T-cell (primary cell): ENCODE data around the gene SEC14L2. TPM values are rescaled to one million over a fixed set of nuclear protein-coding genes. Genes with fewer than 3 reads are reported as not detected.

Experiments used
- ATAC-seq, 4 experiments: fragments of 200-7000 bp in 3 of 4; fragments of 150-1000 bp in 1 of 4; cut with Tn5 transposase; replicated peaks in 1 of 4; 1 replicate in 3 of 4; 2 replicates in 1 of 4; pipeline ENCODE4 v1.10.0; 2021; ENCODE audit warnings: moderate library complexity in 3 of 4, mild to moderate bottlenecking in 2 of 4, moderate number of reproducible peaks in 1 of 4
- CTCF ChIA-PET, 2 donors: fragments of 300-600 bp; sonication (Branson Sonifier 250); formaldehyde crosslinking; loops; one replicate each; lab custom pipeline; 2022; ENCODE audit warnings: antibody characterized with exemption in 2 of 2; lab: Charles Lee
- POLR2A ChIA-PET, 2 donors: fragments of 300-600 bp; sonication (Branson Sonifier 250); formaldehyde crosslinking; loops; one replicate each; lab custom pipeline; 2022; ENCODE audit warnings: antibody characterized with exemption in 2 of 2; lab: Charles Lee
- DNase-seq, 35 experiments: peaks; one replicate each; pipeline versions ENCODE4 v3.0.0 to v3.0.0-alpha.2; 2013 to 2023
- H3K27ac ChIP-seq: one replicate; pipeline ENCODE4 v1.5.1; 2013; ENCODE audit warnings: low read length
- H3K27me3 ChIP-seq, 2 experiments: replicated peaks in 1 of 2; 1 replicate in 1 of 2; 2 replicates in 1 of 2; pipeline versions ENCODE4 v1.6.1 to v1.7.0; 2013; ENCODE audit warnings: low read length in 1 of 2, mixed read lengths in 1 of 2; ENCODE audit not compliant: control insufficient read depth in 2 of 2, insufficient read depth in 2 of 2; ENCODE audit errors: extremely low read depth in 1 of 2
- H3K36me3 ChIP-seq, 2 donors: 1 replicate in 1 of 2; 2 replicates in 1 of 2; pipeline versions ENCODE4 v1.6.1 to v1.7.0; 2013; ENCODE audit warnings: low read length in 1 of 2; ENCODE audit not compliant: control insufficient read depth in 2 of 2, insufficient read depth in 1 of 2; ENCODE audit errors: extremely low read depth in 1 of 2
- H3K4me1 ChIP-seq, 2 experiments: 1 replicate in 1 of 2; 2 replicates in 1 of 2; pipeline versions ENCODE4 v1.6.1 to v1.7.0; 2013; ENCODE audit warnings: low read length in 2 of 2, mixed read lengths in 1 of 2; ENCODE audit not compliant: insufficient read depth in 2 of 2, control insufficient read depth in 1 of 2; ENCODE audit errors: extremely low read depth in 1 of 2
- H3K4me3 ChIP-seq, 2 donors: 1 replicate in 1 of 2; 2 replicates in 1 of 2; pipeline versions ENCODE4 v1.5.1 to v1.7.0; 2013; ENCODE audit warnings: mild to moderate bottlenecking in 2 of 2, low read length in 1 of 2, moderate library complexity in 1 of 2; ENCODE audit not compliant: control insufficient read depth in 1 of 2; ENCODE audit errors: extremely low read depth in 1 of 2
- H3K9me3 ChIP-seq: 2 replicates; pipeline ENCODE4 v1.7.0; 2013
- H3K27ac Mint-ChIP-seq, 2 donors: one replicate each; pipeline ENCODE4 v1.8.0; 2020 to 2021; ENCODE audit warnings: mild to moderate bottlenecking in 2 of 2, mixed read lengths in 2 of 2
- H3K27me3 Mint-ChIP-seq, 2 donors: one replicate each; pipeline ENCODE4 v1.8.0; 2021 to 2022; ENCODE audit warnings: mixed read lengths in 2 of 2
- H3K36me3 Mint-ChIP-seq: one replicate; pipeline ENCODE4 v1.8.0; 2021; ENCODE audit warnings: mixed read lengths
- H3K4me1 Mint-ChIP-seq, 3 donors: one replicate each; pipeline ENCODE4 v1.8.0; 2020 to 2022; ENCODE audit warnings: mixed read lengths in 3 of 3, mild to moderate bottlenecking in 1 of 3
- H3K4me3 Mint-ChIP-seq, 3 donors: one replicate each; pipeline ENCODE4 v1.8.0; 2020 to 2022; ENCODE audit warnings: mild to moderate bottlenecking in 3 of 3, mixed read lengths in 3 of 3, moderate library complexity in 3 of 3
- H3K9me3 Mint-ChIP-seq, 3 donors: one replicate each; pipeline ENCODE4 v1.8.0; 2020 to 2022; ENCODE audit warnings: mixed read lengths in 3 of 3
- WGBS: methylation state at CpG from one replicate; pipeline ENCODE4 v1.1.5; 2013; ENCODE audit warnings: missing lambda C conversion rate; ENCODE audit not compliant: insufficient coverage; 5-methylcytosine and 5-hydroxymethylcytosine counted together
- total RNA-seq, 35 experiments: library from RNA in 6 of 35; stranded (reverse) in 6 of 35; fragments of 120-200 nt in 1 of 35; gene quantifications; one replicate each; pipeline versions ENCODE4 v1.2.1 to v1.2.4 and lab custom pipeline; 2013 to 2026

Gene SEC14L2
- total RNA-seq, 5 donors from 2014 or later (not counting 1 experiment from before 2014, with no cell fraction given), result 10.9 to 87.9 (median 15.8) TPM

- WGBS, result 48% methylated on average over 19 of the region's 29 CpGs
- ChIA-PET CTCF (interaction anchor here (0.6 to 1.7 kb wide), 10 partner anchors 10 to 138 kb away, joined by 3 to 6 read pairs (median 4); partner anchors contain the start of genes CASTOR1 (in 1 of the 2) and SEC14L2 (in 1 of the 2)), POLR2A (interaction anchor here in 1 of 2 donors (0.6 to 1.0 kb wide), 2 partner anchors 11 to 857 kb away, joined by 3 read pairs; no protein-coding TSS in a partner anchor)
- H3K9me3 ChIP-seq, result no peaks in the 10 kb centered on the region
- H3K4me1 ChIP-seq, result peaks cover 16 to 52% of the 10 kb centered on the region in 2 experiments
- Mint-ChIP-seq H3K27me3 (no peaks in the 10 kb centered on the region), H3K4me3 (peak overlapping the region; percentile 90 to 95 (median 92)), H3K9me3 (no peaks in the 10 kb centered on the region), H3K27ac (peak overlapping the region; percentile 82 to 84), H3K36me3 (peaks cover 11% of the 10 kb centered on the region), H3K4me1 (peaks cover 46 to 55% (median 51%) of the 10 kb centered on the region in 3 donors)
- H3K27ac ChIP-seq, result peak overlapping the region; percentile 86
- H3K27me3 ChIP-seq, result no peaks in the 10 kb centered on the region
- DNase-seq (peak; percentile 74 to 94 (median 87)), ATAC-seq (peak; percentile 33 to 46 (median 40))
- peak overlapping the region; percentile 82 to 90 for H3K4me3 ChIP-seq
- peaks cover 4 to 10% of the 10 kb centered on the region in 2 donors for H3K36me3 ChIP-seq
Observed at GRCh38 chr22:30426388-30427353, 29.9 kb downstream of the SEC14L2 start.

- Histone ChIP-seq H3K4me3 (no peak overlapping the region), H3K27ac (no peak overlapping the region), H3K36me3 (peaks cover 4 to 10% of the 10 kb centered on the region in 2 donors), H3K4me1 (peaks cover 14 to 43% of the 10 kb centered on the region in 2 experiments), H3K9me3 (no peaks in the 10 kb centered on the region), H3K27me3 (no peaks in the 10 kb centered on the region)
- no peaks in the 10 kb centered on the region for H3K27me3 Mint-ChIP-seq
- CTCF ChIA-PET, result interaction anchor here in 1 of 2 donors (0.6 kb wide), 1 partner anchor 18 kb away, joined by 3 read pairs; no protein-coding TSS in a partner anchor
- POLR2A ChIA-PET, result interaction anchor here in 1 of 2 donors (0.5 kb wide), 1 partner anchor 33 kb away, joined by 3 read pairs; no protein-coding TSS in a partner anchor
- H3K4me3 Mint-ChIP-seq, result no peak overlapping the region
- H3K36me3 Mint-ChIP-seq, result peaks cover 5% of the 10 kb centered on the region
- peaks cover 34 to 43% (median 39%) of the 10 kb centered on the region in 3 donors for H3K4me1 Mint-ChIP-seq
- whole genome bisulfite sequencing, result no CpG with 5 or more reads among the region's 1 CpG
- no peaks in the 10 kb centered on the region for H3K9me3 Mint-ChIP-seq
- DNase-seq (no peak), ATAC-seq (no peak)
- no peak overlapping the region for H3K27ac Mint-ChIP-seq
Observed at GRCh38 chr22:30427871-30428270, 31.1 kb downstream of the SEC14L2 start.

DNA sequence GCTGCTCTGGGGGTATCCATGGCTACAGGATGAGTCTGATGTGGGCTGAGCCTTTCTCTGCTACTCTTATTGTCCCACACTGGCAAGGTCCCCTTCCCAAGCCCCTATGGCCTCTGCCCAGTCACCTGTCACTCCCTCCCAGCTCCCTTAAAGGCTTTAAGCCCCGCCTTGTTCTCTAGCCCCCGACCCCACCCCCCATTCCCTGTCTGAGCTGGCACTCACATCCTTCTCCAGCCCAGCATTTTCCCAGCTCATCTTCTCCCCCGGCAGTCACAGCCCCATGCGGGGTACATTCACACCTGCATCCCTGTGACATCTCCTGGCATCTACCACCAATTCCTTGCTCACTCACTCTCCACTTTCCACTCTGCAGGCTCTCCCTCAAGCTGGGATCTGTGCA lies 33.1 kb downstream of the SEC14L2 start:
- H3K27ac Mint-ChIP-seq, result no peak overlapping the region
- H3K9me3 Mint-ChIP-seq, result peaks cover 0 to 3% (median 0%) of the 10 kb centered on the region in 3 donors
- CTCF ChIA-PET, result interaction anchor here in 1 of 2 donors (0.6 kb wide), 1 partner anchor 228 kb away, joined by 4 read pairs; no protein-coding TSS in a partner anchor
- DNase-seq (no peak), ATAC-seq (no peak)
- no peak overlapping the region for H3K4me3 ChIP-seq
- peaks cover 0 to 5% of the 10 kb centered on the region in 2 experiments for H3K27me3 ChIP-seq
- H3K36me3 Mint-ChIP-seq, result peaks cover 8% of the 10 kb centered on the region
- H3K27ac ChIP-seq, result no peak overlapping the region
- H3K4me1 ChIP-seq, result peaks cover 6 to 27% of the 10 kb centered on the region in 2 experiments
- peaks cover 30 to 34% (median 33%) of the 10 kb centered on the region in 3 donors for H3K4me1 Mint-ChIP-seq
- H3K27me3 Mint-ChIP-seq, result no peaks in the 10 kb centered on the region
- WGBS, result 76% methylated on average over 4 of the region's 4 CpGs
- H3K4me3 Mint-ChIP-seq, result no peak overlapping the region
- H3K9me3 ChIP-seq, result no peaks in the 10 kb centered on the region
- peaks cover 4 to 10% of the 10 kb centered on the region in 2 donors for H3K36me3 ChIP-seq
- POLR2A ChIA-PET, result interaction anchor here (0.5 to 0.6 kb wide), 4 partner anchors 30 to 1943 kb away, joined by 4 to 9 read pairs (median 4); partner anchors contain the start of gene CASTOR1 (in 1 of the 2)

- no peak overlapping the region for H3K27ac ChIP-seq
- POLR2A ChIA-PET, result no interaction called here
- CTCF ChIA-PET, result no interaction called here
- peaks cover 0 to 12% (median 0%) of the 10 kb centered on the region in 3 donors for H3K9me3 Mint-ChIP-seq
- H3K27ac Mint-ChIP-seq, result no peak overlapping the region
- no peaks in the 10 kb centered on the region for H3K9me3 ChIP-seq
- peaks cover 4 to 10% of the 10 kb centered on the region in 2 donors for H3K36me3 ChIP-seq
- H3K4me3 Mint-ChIP-seq, result no peak overlapping the region
- peaks cover 16% of the 10 kb centered on the region for H3K36me3 Mint-ChIP-seq
- H3K27me3 ChIP-seq, result peaks cover 0 to 5% of the 10 kb centered on the region in 2 experiments
- H3K4me1 ChIP-seq, result peaks cover 4 to 26% of the 10 kb centered on the region in 2 experiments
- WGBS, result 90% methylated on average over 4 of the region's 4 CpGs
- DNase-seq (no peak), ATAC-seq (no peak)
- H3K4me3 ChIP-seq, result no peak overlapping the region
- no peaks in the 10 kb centered on the region for H3K27me3 Mint-ChIP-seq
- peaks cover 33 to 35% (median 35%) of the 10 kb centered on the region in 3 donors for H3K4me1 Mint-ChIP-seq
Observed at GRCh38 chr22:30430933-30431332, 34.1 kb downstream of the SEC14L2 start.

GRCh38 chr22:30432096-30432495 lies 35.3 kb downstream of the SEC14L2 start:
- DNase-seq (no peak), ATAC-seq (no peak)
- Histone ChIP-seq H3K27ac (no peak overlapping the region), H3K27me3 (peaks cover 0 to 5% of the 10 kb centered on the region in 2 experiments), H3K9me3 (no peaks in the 10 kb centered on the region), H3K4me3 (no peak overlapping the region), H3K36me3 (peaks cover 4 to 10% of the 10 kb centered on the region in 2 donors), H3K4me1 (peaks cover 0 to 23% of the 10 kb centered on the region in 2 experiments)
- H3K27ac Mint-ChIP-seq, result no peak overlapping the region
- ChIA-PET CTCF (interaction anchor here in 1 of 2 donors (1.1 kb wide), 1 partner anchor 8 kb away, joined by 3 read pairs; no protein-coding TSS in a partner anchor), POLR2A (interaction anchor here (0.5 to 0.8 kb wide), 2 partner anchors 17 to 35 kb away, joined by 3 to 5 read pairs; partner anchors contain the start of gene SEC14L2 (in 1 of the 2))
- peaks cover 19% of the 10 kb centered on the region for H3K36me3 Mint-ChIP-seq
- H3K4me1 Mint-ChIP-seq, result peaks cover 26 to 28% (median 28%) of the 10 kb centered on the region in 3 donors
- WGBS, result 89% methylated on average over 3 of the region's 4 CpGs
- no peak overlapping the region for H3K4me3 Mint-ChIP-seq
- no peaks in the 10 kb centered on the region for H3K27me3 Mint-ChIP-seq
- H3K9me3 Mint-ChIP-seq, result peaks cover 2 to 15% (median 3%) of the 10 kb centered on the region in 3 donors
